Nephron (organoid): ENCODE results near the gene DNMT3A.

Experiments used
- H3K27ac Mint-ChIP-seq, 3 experiments: 2 replicates each; pipeline ENCODE4 v1.8.0; 2020; ENCODE audit warnings: mixed read lengths in 3 of 3, mild to moderate bottlenecking in 2 of 3, moderate library complexity in 1 of 3
- H3K27me3 Mint-ChIP-seq: 2 replicates; pipeline ENCODE4 v1.8.0; 2021; ENCODE audit warnings: low read depth, mild to moderate bottlenecking, moderate library complexity, mixed read lengths
- H3K36me3 Mint-ChIP-seq: 2 replicates; pipeline ENCODE4 v1.8.0; 2020; ENCODE audit warnings: low read depth, mixed read lengths
- H3K4me1 Mint-ChIP-seq: 2 replicates; pipeline ENCODE4 v1.8.0; 2020; ENCODE audit warnings: mixed read lengths
- H3K4me3 Mint-ChIP-seq, 3 experiments: 2 replicates each; pipeline ENCODE4 v1.8.0; 2020; ENCODE audit warnings: mild to moderate bottlenecking in 3 of 3, mixed read lengths in 3 of 3, moderate library complexity in 2 of 3
- H3K9me3 Mint-ChIP-seq: 2 replicates; pipeline ENCODE4 v1.8.0; 2020; ENCODE audit warnings: mixed read lengths
- CTCF ChIP-seq, 3 experiments: fragments of 200-600 bp; sonication (generic); IDR thresholded peaks; one replicate each; pipeline ENCODE4 v1.5.0; 2021; ENCODE audit warnings: antibody characterized with exemption in 3 of 3; ENCODE audit not compliant: unreplicated experiment in 3 of 3

Gene DNMT3A

GRCh38 chr2:25295621-25296020 is 46.1 kb downstream of the DNMT3A start:
- Mint-ChIP-seq H3K4me3 (no peak overlapping the region), H3K4me1 (peaks cover 67% of the 10 kb centered on the region), H3K36me3 (peaks cover 14% of the 10 kb centered on the region), H3K27me3 (peaks cover 6% of the 10 kb centered on the region), H3K27ac (peak overlapping the region; percentile 80 to 92 (median 82)), H3K9me3 (no peaks in the 10 kb centered on the region)
- TF ChIP-seq CTCF (IDR thresholded peaks at IDR 0.05; ENCODE audit: unreplicated experiment in 3 of 3), result no peak

GRCh38 chr2:25294573-25295462 is 46.9 kb downstream of the DNMT3A start:
- Mint-ChIP-seq H3K9me3 (no peaks in the 10 kb centered on the region), H3K4me3 (peak overlapping the region in 2 of 3 experiments; percentile 21 to 37), H3K4me1 (peaks cover 67% of the 10 kb centered on the region), H3K27me3 (peaks cover 6% of the 10 kb centered on the region), H3K36me3 (peaks cover 14% of the 10 kb centered on the region), H3K27ac (peak overlapping the region; percentile 80 to 92 (median 82))
- TF ChIP-seq CTCF (IDR thresholded peaks at IDR 0.05; ENCODE audit: unreplicated experiment in 3 of 3), result no peak

GRCh38 chr2:25293958-25294562 is 47.7 kb downstream of the DNMT3A start:
- no peaks in the 10 kb centered on the region for H3K9me3 Mint-ChIP-seq
- peaks cover 14% of the 10 kb centered on the region for H3K36me3 Mint-ChIP-seq
- peak overlapping the region in 1 of 3 experiments; percentile 51 for H3K4me3 Mint-ChIP-seq
- H3K27ac Mint-ChIP-seq, result peak overlapping the region; percentile 80 to 92 (median 82)
- H3K4me1 Mint-ChIP-seq, result peaks cover 63% of the 10 kb centered on the region
- TF ChIP-seq CTCF (IDR thresholded peaks at IDR 0.05; ENCODE audit: unreplicated experiment in 3 of 3), result no peak
- H3K27me3 Mint-ChIP-seq, result peaks cover 6% of the 10 kb centered on the region

GRCh38 chr2:25293145-25293544 is 48.6 kb downstream of the DNMT3A start:
- H3K27me3 Mint-ChIP-seq, result peaks cover 6% of the 10 kb centered on the region
- peaks cover 60% of the 10 kb centered on the region for H3K4me1 Mint-ChIP-seq
- H3K36me3 Mint-ChIP-seq, result peaks cover 16% of the 10 kb centered on the region
- no peaks in the 10 kb centered on the region for H3K9me3 Mint-ChIP-seq
- no peak for TF ChIP-seq CTCF (IDR thresholded peaks at IDR 0.05; ENCODE audit: unreplicated experiment in 3 of 3)
- no peak overlapping the region for H3K4me3 Mint-ChIP-seq
- peak overlapping the region in 2 of 3 experiments; percentile 12 to 85 for H3K27ac Mint-ChIP-seq

- TF ChIP-seq CTCF (IDR thresholded peaks at IDR 0.05; ENCODE audit: unreplicated experiment in 3 of 3), result no peak
- peaks cover 15% of the 10 kb centered on the region for H3K36me3 Mint-ChIP-seq
- H3K27ac Mint-ChIP-seq, result peak overlapping the region; percentile 9 to 85 (median 67)
- no peaks in the 10 kb centered on the region for H3K9me3 Mint-ChIP-seq
- H3K4me1 Mint-ChIP-seq, result peaks cover 58% of the 10 kb centered on the region
- H3K27me3 Mint-ChIP-seq, result peaks cover 6% of the 10 kb centered on the region
- H3K4me3 Mint-ChIP-seq, result peak overlapping the region in 1 of 3 experiments; percentile 26
Observed at GRCh38 chr2:25292408-25292807, 49.3 kb downstream of the DNMT3A start.
